K562 (cell line): Measurements from ENCODE around the gene SLC23A2. TPM values are rescaled to one million over a fixed set of nuclear protein-coding genes. Genes with fewer than 3 reads are reported as not detected.

ENCODE experiments used
- ATAC-seq: fragments of 200-7000 bp; cut with Tn5 transposase; 3 replicates; pipeline ENCODE4 v1.9.1; 2020; ENCODE audit warnings: moderate library complexity
- BruUV-seq: library from RNA; stranded (reverse); fragments of 400-500 nt; replicated peaks from 2 replicates; lab custom pipeline; 2021; lab: Mats Ljungman, UMichigan
- CTCF ChIA-PET: fragments of 300-600 bp; formaldehyde crosslinking; extraction: SDS; loops from one replicate; lab custom pipeline; 2021; ENCODE audit warnings: low intra/inter-chr PET ratio; lab: Yijun Ruan, JAX
- POLR2A ChIA-PET: fragments of 300-600, 350-650 bp; sonication (Branson Sonifier 250); formaldehyde crosslinking; extraction: SDS; loops from one replicate; lab custom pipeline; 2021; ENCODE audit warnings: antibody characterized with exemption, inconsistent platforms; lab: Yijun Ruan, JAX
- DNase-seq, 4 experiments: peaks; one replicate each; pipeline versions ENCODE4 v3.0.0 to v3.0.0-alpha.2; 2011 to 2018; ENCODE audit warnings: low spot score in 3 of 4, mixed read lengths in 3 of 4; ENCODE audit errors: extremely low read depth in 1 of 4
- FAIRE-seq: peaks from 2 replicates; lab custom pipeline; 2011; peaks lifted over from hg19 to GRCh38; lab: Jason Lieb, UNC
- H2AFZ ChIP-seq: 2 replicates; pipeline ENCODE4 v1.6.0; 2011; ENCODE audit warnings: low read depth, low read length, control low read depth, inconsistent platforms
- H3K27ac ChIP-seq: fragments of 200-600 bp; 3 replicates; pipeline ENCODE4 v1.8.0; 2011; ENCODE audit warnings: low read depth, mild to moderate bottlenecking, control low read depth, inconsistent platforms, low read length, moderate library complexity, mixed read lengths; ENCODE audit errors: extremely low read depth
- H3K27me3 ChIP-seq, 2 experiments: fragments of 300-600 bp in 1 of 2; 2 replicates in 1 of 2; 3 replicates in 1 of 2; pipeline versions ENCODE4 v1.6.0 to v1.8.0; 2011; ENCODE audit warnings: inconsistent platforms in 2 of 2, low read length in 2 of 2, mild to moderate bottlenecking in 1 of 2, mixed read lengths in 1 of 2, moderate library complexity in 1 of 2; ENCODE audit not compliant: control insufficient read depth in 2 of 2, insufficient read depth in 2 of 2
- H3K36me3 ChIP-seq: fragments of 300-600 bp; 3 replicates; pipeline ENCODE4 v1.8.0; 2011; ENCODE audit warnings: mild to moderate bottlenecking, low read length, inconsistent platforms; ENCODE audit not compliant: control insufficient read depth, insufficient read depth
- H3K4me1 ChIP-seq, 2 experiments: fragments of 200-600 bp in 1 of 2; replicated peaks in 1 of 2; 2 replicates in 1 of 2; 3 replicates in 1 of 2; pipeline versions ENCODE4 v1.5.1 to v1.8.0; 2011; ENCODE audit warnings: inconsistent platforms in 2 of 2, low read length in 2 of 2, mild to moderate bottlenecking in 1 of 2, mixed read lengths in 1 of 2, moderate library complexity in 1 of 2; ENCODE audit not compliant: control insufficient read depth in 2 of 2, insufficient read depth in 2 of 2
- H3K4me2 ChIP-seq: 2 replicates; pipeline ENCODE4 v1.6.1; 2011; ENCODE audit warnings: low read length, control low read depth, inconsistent platforms, mixed read lengths; ENCODE audit not compliant: insufficient read depth
- H3K4me3 ChIP-seq: fragments of 200-600 bp; sonication (generic), shearing (Covaris generic); 2 replicates; pipeline ENCODE4 v1.5.1; 2016; ENCODE audit warnings: control low read depth, inconsistent platforms
- H3K79me2 ChIP-seq: fragments of 200-600 bp; 3 replicates; pipeline ENCODE4 v1.8.0; 2011; ENCODE audit warnings: low read length, inconsistent platforms; ENCODE audit not compliant: control insufficient read depth, insufficient read depth
- H3K9ac ChIP-seq, 2 experiments: 2 replicates each; pipeline versions ENCODE4 v1.6.0 to v1.6.1; 2011; ENCODE audit warnings: low read depth in 2 of 2, low read length in 2 of 2, control low read depth in 1 of 2, inconsistent platforms in 1 of 2, mild to moderate bottlenecking in 1 of 2, mixed read lengths in 1 of 2; ENCODE audit not compliant: insufficient read depth in 1 of 2
- H3K9me1 ChIP-seq: one replicate; pipeline ENCODE4 v1.6.0; 2011; ENCODE audit warnings: inconsistent platforms, mild to moderate bottlenecking, low read length, moderate library complexity; ENCODE audit not compliant: control insufficient read depth, insufficient read depth
- H3K9me3 ChIP-seq: replicated peaks from 2 replicates; pipeline ENCODE4 v1.5.1; 2011; ENCODE audit warnings: low read depth, low read length, inconsistent platforms; ENCODE audit not compliant: control insufficient read depth, insufficient read depth
- H4K20me1 ChIP-seq: replicated peaks from 2 replicates; pipeline ENCODE4 v1.6.1; 2011; ENCODE audit warnings: low read length, inconsistent platforms, mixed read lengths; ENCODE audit not compliant: control insufficient read depth, insufficient read depth
- AFF4 ChIP-seq: sonication (generic); formaldehyde crosslinking; IDR thresholded peaks from 2 replicates; pipeline ENCODE4 v1.8.0; 2023; ENCODE audit warnings: mild to moderate bottlenecking, missing genetic modification reagents
- BMI1 ChIP-seq: fragments of 150-350 bp; IDR thresholded peaks from 2 replicates; pipeline ENCODE4 v1.6.1; 2014; ENCODE audit warnings: low read length
- C11orf30 ChIP-seq: fragments of 450-650 bp; IDR thresholded peaks from 2 replicates; pipeline ENCODE4 v1.6.1; 2016; ENCODE audit warnings: low read depth, mild to moderate bottlenecking
- FOXK1 ChIP-seq: sonication (generic); formaldehyde crosslinking; IDR thresholded peaks from 2 replicates; pipeline ENCODE4 v1.8.0; 2022; ENCODE audit warnings: missing genetic modification reagents, mild to moderate bottlenecking, borderline replicate concordance
- HDGF ChIP-seq: fragments of 450-650 bp; IDR thresholded peaks from 2 replicates; pipeline ENCODE4 v1.6.1; 2016
- SETDB1 ChIP-seq: IDR thresholded peaks from one replicate; pipeline ENCODE4 v1.6.1; 2012; ENCODE audit warnings: low read length, control low read depth, inconsistent platforms
- TFAM ChIP-seq: fragments of 250-450 bp; sonication (Bioruptor Pico); conservative IDR thresholded peaks from 2 replicates; pipeline ENCODE4 v1.5.0; 2021; ENCODE audit warnings: mild to moderate bottlenecking, moderate library complexity
- THRA ChIP-seq: fragments of 450-650 bp; IDR thresholded peaks from 2 replicates; pipeline ENCODE4 v1.6.1; 2017; ENCODE audit warnings: mild to moderate bottlenecking, moderate library complexity
- WGBS: fragments of 100-300 bp; shearing (Covaris generic); methylation state at CpG from one replicate; pipeline ENCODE4 v1.1.6; 2016; ENCODE audit warnings: low coverage, mixed read lengths; ENCODE audit not compliant: insufficient coverage; ENCODE audit errors: missing lambda C conversion rate; 5-methylcytosine and 5-hydroxymethylcytosine counted together
- in situ Hi-C: fragments of 300-500 bp; cut with MboI; formaldehyde crosslinking; loops from 4 replicates; pipeline ENCODE4 v1.15.0; 2018; ENCODE audit warnings: inconsistent platforms, mixed read lengths
- intact Hi-C: fragments of 100-400 bp; cut with micrococcal nuclease; formaldehyde crosslinking; loops from 2 replicates; pipeline ENCODE4 v1.14.2; 2022
- polyA plus RNA-seq, 8 experiments: library from polyadenylated mRNA; depleted of rRNA in 4 of 8; stranded (reverse) in 5 of 8; unstranded in 3 of 8; fragments of >200 nt; fragmentation: Nextera tagmentation in 2 of 8; fragmentation: Illumina TruSeq in 1 of 8; extraction: Ambion mirVana in 2 of 8; extraction: Trizol in 1 of 8; gene quantifications; 2 replicates each; pipeline versions ENCODE4 v1.2.1 to v1.2.3, GENCODE V29; 2011 to 2014; ENCODE audit warnings: inconsistent platforms in 1 of 8, missing spikeins in 1 of 8
- total RNA-seq, 7 experiments: library from RNA; depleted of rRNA in 6 of 7; stranded (reverse); fragments of >200 nt in 6 of 7; fragmentation: Illumina TruSeq in 2 of 7; extraction: Trizol in 2 of 7; gene quantifications; 2 replicates each; pipeline versions ENCODE4 v1.2.1 to v1.2.3, GENCODE V29; 2011 to 2021; ENCODE audit warnings: low replicate concordance in 1 of 7
- TF ChIP-seq, protein P1 (sequence below): fragments of 250-450 bp; sonication (Bioruptor Pico); IDR thresholded peaks from 2 replicates; pipeline ENCODE4 v1.4.0; 2020; ENCODE audit warnings: mild to moderate bottlenecking, moderate library complexity

SLC23A2 gene
- total and polyA plus RNA-seq, 9 of the 15 experiments (the other 6 are each of a cell fraction or from before 2014, with no cell fraction given), result 0.39 to 6.7 (median 3.2) TPM

DNA sequence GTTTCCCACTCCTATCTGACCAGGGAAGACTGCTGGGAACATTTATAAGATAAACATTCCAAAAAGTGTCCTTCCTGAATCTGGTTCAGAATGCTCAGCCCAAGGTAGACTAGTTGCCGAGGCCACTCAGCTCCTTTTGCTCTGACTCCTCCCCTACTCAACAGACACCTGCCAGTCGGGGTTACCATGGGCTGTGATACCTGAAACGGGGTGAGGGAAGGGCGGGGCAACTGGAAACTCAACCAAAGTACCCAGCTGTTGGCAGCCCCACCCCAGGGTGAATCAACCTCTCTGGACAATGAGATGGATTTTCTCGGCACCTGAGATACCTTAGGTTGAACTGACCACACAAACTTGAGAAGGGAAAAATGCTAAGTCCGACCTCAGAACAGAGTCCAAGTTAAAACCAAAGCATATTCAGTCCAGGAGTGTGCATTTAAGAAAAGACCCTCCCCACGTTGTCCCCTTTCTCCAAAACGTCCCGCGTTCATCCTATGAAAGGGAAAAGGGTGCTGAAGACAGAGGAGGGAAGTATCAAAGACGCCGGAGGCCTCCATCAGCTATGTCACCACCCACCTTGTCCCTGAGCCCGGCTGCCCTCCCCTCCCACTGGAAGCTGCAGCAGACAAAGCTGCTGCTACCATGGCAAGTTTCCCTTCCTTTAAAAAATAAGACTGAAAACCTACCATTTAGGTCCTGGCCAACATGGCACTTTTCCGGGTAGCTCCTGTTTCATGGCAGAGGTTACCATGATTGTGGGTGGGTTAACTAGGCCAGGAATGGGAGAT lies 100.1 kb downstream of the SLC23A2 start (continued):
- no peak for TF ChIP-seq HDGF
- TF ChIP-seq TFAM (CRISPR knock-in tag), result no peak
- no peak for TF ChIP-seq THRA

DNA sequence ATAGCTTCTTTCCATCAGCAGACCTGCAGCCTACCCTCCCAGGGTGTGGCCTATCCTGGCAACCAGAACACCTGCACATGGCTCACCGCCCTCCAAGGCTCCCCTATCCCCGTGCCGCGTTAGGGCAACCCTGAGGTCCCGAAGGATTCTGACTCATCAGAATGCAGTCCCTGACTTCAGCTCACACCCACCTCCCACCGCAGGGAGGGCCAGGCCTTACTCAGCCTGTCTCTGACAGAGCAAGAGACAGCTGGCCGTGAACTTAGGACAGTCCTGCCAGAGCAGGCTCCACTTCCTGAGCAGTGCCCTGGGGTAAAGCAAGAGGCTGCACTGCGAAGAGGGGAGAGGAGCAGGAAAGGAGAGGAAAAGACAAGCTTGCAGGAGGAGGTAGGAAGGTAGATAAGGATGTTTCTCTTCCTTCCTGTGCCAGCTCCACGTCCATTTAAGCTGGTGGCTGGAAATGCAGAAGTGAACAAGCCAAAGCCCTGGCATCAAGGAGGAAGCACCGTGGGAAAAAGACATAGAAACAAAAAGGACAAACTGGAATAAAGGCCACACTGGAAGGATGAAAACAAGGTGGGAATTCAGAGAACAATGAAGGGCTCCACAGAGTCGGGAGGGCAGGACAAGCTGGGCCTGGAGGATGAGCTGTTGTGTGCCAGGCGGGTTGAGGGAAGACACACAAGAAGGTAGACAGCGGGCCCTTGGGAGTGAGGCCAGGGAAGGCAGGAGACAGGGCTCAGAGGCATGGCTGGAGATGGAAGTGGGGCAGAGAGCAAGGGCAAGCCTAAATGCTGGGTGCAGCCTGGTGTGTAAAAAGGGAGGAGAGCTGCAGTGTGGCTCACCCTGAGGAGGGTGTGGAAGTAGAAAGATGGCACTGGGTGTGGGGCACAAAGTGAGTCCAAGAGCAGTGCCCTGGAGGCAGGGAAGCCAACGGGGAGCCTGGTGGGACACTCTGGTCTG lies 102.7 kb downstream of the SLC23A2 start:
- no peak overlapping the region for H3K4me3 ChIP-seq
- no peaks in the 10 kb centered on the region for H3K79me2 ChIP-seq
- ATAC-seq, result no peak
- no peak for DNase-seq
- H3K9ac ChIP-seq, result no peak overlapping the region
- H3K27ac ChIP-seq, result no peak overlapping the region
- no peaks in the 10 kb centered on the region for H3K36me3 ChIP-seq
- in situ Hi-C loops, result no loop called here
- no peaks in the 10 kb centered on the region for H4K20me1 ChIP-seq
- no TSS peak for BruUV-seq
- CTCF ChIA-PET, result no interaction called here
- intact Hi-C loops, result no loop called here
- POLR2A ChIA-PET, result interaction anchor here (0.8 to 1.0 kb wide), 2 partner anchors 9 to 13 kb away, joined by 3 read pairs; no protein-coding TSS in a partner anchor
- WGBS, result 46% methylated on average over 8 of the region's 14 CpGs
- FAIRE-seq, result no peak
- no peaks in the 10 kb centered on the region for H3K9me1 ChIP-seq
- no peak overlapping the region for H2AFZ ChIP-seq
- no peak overlapping the region for H3K4me2 ChIP-seq
- no peaks in the 10 kb centered on the region; a peak in 3 of 5 replicates for H3K4me1 ChIP-seq
- no peaks in the 10 kb centered on the region for H3K9me3 ChIP-seq
- no peaks in the 10 kb centered on the region for H3K27me3 ChIP-seq
- TF ChIP-seq C11orf30, result no peak
- TF ChIP-seq, protein P1, sequence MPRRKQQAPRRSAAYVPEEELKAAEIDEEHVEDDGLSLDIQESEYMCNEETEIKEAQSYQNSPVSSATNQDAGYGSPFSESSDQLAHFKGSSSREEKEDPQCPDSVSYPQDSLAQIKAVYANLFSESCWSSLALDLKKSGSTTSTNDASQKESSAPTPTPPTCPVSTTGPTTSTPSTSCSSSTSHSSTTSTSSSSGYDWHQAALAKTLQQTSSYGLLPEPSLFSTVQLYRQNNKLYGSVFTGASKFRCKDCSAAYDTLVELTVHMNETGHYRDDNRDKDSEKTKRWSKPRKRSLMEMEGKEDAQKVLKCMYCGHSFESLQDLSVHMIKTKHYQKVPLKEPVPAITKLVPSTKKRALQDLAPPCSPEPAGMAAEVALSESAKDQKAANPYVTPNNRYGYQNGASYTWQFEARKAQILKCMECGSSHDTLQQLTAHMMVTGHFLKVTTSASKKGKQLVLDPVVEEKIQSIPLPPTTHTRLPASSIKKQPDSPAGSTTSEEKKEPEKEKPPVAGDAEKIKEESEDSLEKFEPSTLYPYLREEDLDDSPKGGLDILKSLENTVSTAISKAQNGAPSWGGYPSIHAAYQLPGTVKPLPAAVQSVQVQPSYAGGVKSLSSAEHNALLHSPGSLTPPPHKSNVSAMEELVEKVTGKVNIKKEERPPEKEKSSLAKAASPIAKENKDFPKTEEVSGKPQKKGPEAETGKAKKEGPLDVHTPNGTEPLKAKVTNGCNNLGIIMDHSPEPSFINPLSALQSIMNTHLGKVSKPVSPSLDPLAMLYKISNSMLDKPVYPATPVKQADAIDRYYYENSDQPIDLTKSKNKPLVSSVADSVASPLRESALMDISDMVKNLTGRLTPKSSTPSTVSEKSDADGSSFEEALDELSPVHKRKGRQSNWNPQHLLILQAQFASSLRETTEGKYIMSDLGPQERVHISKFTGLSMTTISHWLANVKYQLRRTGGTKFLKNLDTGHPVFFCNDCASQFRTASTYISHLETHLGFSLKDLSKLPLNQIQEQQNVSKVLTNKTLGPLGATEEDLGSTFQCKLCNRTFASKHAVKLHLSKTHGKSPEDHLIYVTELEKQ (CRISPR knock-in tag), result no peak
- TF ChIP-seq SETDB1, result no peak
- no peak for TF ChIP-seq AFF4 (CRISPR knock-in tag)
- TF ChIP-seq FOXK1 (CRISPR knock-in tag), result no peak
- TF ChIP-seq BMI1, result no peak
